ENCODE data around the gene TOP3A.
A peak's percentile ranks its signal among the peaks of the same experiment; 100 is the strongest.

Gene TOP3A

DNA sequence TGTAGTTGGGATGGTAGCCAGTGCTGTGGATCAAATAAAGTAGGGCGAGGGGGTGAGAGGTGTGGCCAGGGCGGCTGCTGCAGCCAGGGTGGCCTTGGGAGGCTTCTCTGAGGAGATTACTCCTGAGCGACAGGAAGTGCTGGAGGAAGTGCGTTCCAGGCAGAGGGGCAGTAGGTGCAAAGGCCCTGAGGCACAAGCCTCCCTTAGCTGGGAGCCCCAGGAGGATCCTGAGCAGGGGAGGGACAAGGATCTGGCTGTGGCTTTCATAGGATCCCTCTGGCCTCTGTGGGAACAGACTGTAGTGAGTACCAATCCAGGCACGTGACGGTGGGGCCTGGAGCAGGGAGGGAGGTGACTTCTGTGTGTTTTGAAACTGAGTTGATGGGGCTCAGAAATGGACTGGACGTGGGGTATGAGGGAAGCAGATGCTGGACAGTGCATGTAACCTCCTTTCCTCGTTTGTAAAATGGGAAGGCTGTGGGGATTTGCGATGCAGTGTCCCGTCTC lies 86.6 kb downstream of the TOP3A start:
- no peak for DNase-seq (ENCODE audit: low read depth in 2 of 2)
- TF ChIP-seq, protein P1, sequence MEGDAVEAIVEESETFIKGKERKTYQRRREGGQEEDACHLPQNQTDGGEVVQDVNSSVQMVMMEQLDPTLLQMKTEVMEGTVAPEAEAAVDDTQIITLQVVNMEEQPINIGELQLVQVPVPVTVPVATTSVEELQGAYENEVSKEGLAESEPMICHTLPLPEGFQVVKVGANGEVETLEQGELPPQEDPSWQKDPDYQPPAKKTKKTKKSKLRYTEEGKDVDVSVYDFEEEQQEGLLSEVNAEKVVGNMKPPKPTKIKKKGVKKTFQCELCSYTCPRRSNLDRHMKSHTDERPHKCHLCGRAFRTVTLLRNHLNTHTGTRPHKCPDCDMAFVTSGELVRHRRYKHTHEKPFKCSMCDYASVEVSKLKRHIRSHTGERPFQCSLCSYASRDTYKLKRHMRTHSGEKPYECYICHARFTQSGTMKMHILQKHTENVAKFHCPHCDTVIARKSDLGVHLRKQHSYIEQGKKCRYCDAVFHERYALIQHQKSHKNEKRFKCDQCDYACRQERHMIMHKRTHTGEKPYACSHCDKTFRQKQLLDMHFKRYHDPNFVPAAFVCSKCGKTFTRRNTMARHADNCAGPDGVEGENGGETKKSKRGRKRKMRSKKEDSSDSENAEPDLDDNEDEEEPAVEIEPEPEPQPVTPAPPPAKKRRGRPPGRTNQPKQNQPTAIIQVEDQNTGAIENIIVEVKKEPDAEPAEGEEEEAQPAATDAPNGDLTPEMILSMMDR (IDR thresholded peaks at IDR 0.05; ENCODE audit: low read depth, low read length) = no peak
- no peak overlapping the region for H3K4me3 ChIP-seq (replicated peaks in 1 of 2; ENCODE audit: low read depth in 2 of 2, low read length in 2 of 2)

DNA sequence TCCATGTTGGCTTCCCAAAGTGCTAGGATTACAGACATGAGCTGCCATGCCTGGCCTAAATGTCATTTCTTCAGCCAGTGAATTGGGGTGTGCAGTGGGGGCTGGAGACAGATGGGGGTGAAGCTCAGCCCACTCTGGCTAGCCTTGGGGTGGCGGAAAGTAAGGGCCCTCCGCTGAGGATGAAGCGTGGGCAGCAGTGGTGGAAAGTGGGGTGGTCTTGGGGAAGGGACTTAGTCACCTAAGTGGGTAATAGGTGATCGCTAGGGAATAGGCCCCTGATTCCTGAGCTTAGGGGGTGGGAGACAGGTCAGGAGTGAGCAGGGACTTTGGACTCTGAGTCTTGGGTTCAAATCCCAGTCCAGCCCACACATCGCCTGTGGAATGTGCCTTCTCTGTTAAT lies 87.2 kb downstream of the TOP3A start:
- no peak overlapping the region for H3K4me3 ChIP-seq (replicated peaks in 1 of 2; ENCODE audit: low read depth in 2 of 2, low read length in 2 of 2)
- no peak for DNase-seq (ENCODE audit: low read depth in 2 of 2)
- TF ChIP-seq, protein P1 (IDR thresholded peaks at IDR 0.05; ENCODE audit: low read depth, low read length) = no peak

DNA sequence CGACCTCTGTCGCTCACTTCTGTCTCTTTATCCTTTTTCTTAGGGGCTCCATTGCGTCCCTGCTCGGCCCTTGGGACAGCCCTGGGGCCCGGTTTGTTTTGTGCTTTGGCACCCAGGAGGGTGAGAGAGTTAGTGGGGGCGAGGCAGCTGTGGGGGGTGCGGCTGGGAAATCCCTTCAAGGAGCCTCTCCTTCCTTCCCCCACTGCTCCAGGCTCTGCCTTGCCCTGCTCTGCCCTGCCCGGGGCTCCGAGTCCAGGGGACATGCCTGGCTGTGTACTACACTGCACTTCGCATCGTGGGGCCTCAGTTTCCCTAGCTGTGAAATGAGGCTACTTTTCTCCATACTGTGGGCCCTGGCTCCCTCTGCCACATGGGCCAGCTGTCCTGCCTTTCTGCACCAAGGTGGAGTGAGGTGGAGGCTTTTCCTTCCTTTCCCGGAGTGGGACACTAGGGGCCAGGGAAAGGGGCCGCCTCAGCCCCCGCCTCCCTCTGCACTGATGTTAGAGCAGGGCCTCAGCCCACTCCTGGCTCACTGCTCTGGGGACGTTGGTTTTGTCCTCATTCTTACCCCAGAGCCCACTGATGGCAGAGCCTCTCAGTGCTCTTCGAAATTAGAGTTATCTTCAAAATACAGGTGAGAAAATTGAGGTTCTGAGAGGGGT lies 88.4 kb downstream of the TOP3A start:
- DNase-seq (ENCODE audit: low read depth in 2 of 2) = peak in 1 of 2 donors; percentile 22
- H3K4me3 ChIP-seq (replicated peaks in 1 of 2; ENCODE audit: low read depth in 2 of 2, low read length in 2 of 2) = peak overlapping the region; percentile 84 to 89
- TF ChIP-seq, protein P1 (IDR thresholded peaks at IDR 0.05; ENCODE audit: low read depth, low read length) = no peak

DNA sequence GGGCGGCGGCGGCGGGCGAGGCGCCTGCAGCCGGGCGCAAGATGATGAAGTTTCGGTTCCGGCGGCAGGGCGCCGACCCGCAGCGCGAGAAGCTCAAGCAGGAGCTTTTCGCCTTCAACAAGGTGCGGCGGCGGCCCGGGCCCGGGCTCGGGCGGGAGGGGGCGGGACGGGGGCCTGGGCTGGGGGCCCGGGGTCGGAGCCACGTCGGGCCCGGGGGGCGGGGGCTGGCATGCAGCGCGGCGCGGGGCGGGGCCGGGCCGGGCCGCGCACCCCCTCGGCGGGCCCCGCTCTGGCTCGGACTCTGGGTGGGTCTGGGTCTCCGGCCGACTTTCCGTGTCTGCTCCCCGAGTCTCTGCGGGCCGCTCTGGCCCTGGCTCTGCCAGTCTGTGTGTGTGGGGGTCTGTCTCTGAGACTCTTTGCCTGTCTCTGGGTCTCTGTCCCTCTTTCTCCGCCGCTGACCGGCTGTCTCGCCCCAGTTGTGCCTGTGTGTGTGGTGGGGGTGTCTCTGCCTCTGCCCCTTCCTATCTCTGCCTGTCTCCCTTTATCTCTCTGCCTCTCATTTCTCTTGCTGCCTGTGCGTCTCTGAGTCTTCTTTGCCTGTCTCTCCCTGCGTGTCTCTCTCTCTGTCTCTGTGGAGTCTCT lies 89.0 kb downstream of the TOP3A start:
- H3K4me3 ChIP-seq (replicated peaks in 1 of 2; ENCODE audit: low read depth in 2 of 2, low read length in 2 of 2) = peak overlapping the region; percentile 84 to 89
- TF ChIP-seq, protein P1 (IDR thresholded peaks at IDR 0.05; ENCODE audit: low read depth, low read length) = no peak
- peak in 1 of 2 donors; percentile 15 for DNase-seq (ENCODE audit: low read depth in 2 of 2)

DNA sequence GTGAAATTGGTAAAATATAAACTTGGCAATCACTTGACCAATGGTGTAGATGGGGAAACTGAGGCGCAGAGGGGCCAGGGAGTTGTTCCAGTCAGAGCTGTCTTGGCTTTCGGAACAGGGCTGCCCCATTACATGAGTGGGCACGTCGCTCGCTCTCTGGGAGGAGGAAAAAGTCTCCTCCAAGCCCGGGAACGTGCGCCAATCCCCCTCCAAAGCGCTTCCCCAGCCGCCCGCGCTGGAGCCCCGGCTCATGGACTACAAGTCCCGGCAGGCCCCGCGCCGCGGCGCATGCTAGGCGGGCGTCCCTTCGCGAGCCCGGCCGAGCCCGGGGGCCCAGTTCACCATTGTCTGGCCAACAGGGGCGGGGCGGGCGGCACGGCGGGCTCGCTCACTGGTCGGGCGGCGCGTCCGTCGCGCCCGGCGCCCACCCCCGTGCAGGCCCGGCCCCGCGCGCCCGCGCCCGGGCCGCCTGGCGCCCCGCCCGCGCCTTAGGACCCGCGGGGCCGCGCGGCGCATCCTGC lies 89.6 kb downstream of the TOP3A start, which contains the start of gene LLGL1:
LLGL1 (plus strand) TSS at position 515 of the 521 bp plus-strand sequence. CDS start 48 bp downstream, outside the sequence.
- peak within 1 kb of the TSS; percentile 84 to 89 for H3K4me3 ChIP-seq (replicated peaks in 1 of 2; ENCODE audit: low read depth in 2 of 2, low read length in 2 of 2)
- TF ChIP-seq, protein P1 (IDR thresholded peaks at IDR 0.05; ENCODE audit: low read depth, low read length) = no peak
- DNase-seq (ENCODE audit: low read depth in 2 of 2) = peak; percentile 95 to 98

DNA sequence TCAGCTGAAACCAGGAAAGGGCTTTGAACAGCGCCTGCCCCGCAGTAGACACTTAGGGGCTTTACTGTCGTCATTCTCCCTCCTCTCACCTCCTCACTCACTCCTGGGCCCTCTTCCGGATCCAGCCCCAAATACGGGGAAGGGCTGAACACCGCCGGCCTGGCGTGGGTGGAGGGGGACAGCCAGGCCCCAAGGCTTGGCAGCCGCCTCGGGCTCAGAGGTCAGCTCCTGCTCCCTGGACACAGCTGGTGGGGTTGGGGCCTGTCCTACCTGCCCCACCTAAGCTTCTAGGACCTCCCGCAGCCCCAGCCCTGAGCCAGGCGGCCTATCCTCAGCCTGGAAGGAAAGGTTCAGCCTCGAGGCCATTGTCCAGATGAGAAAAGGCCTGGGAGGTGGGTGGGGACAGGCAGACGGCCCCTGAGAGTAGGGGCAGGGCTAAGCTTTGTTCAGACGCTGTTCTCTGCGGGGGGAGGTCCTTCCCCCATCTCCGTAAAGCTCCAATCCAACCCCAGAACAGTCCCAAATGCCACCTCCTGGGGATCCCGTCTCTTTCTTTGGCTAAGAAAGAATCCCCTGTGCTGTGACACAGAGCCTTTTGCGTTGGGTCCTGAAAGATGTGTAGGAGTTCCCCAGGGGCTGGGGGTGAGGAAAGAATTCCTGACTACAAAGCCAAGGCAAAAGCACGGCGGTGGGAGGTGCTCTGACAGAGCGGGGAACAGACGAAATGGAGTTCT lies 90.2 kb downstream of the TOP3A start:
- H3K4me3 ChIP-seq (replicated peaks in 1 of 2; ENCODE audit: low read depth in 2 of 2, low read length in 2 of 2) = peak overlapping the region in 1 of 2 donors; percentile 42
- DNase-seq (ENCODE audit: low read depth in 2 of 2) = peak; percentile 51 to 74
- TF ChIP-seq, protein P1 (IDR thresholded peaks at IDR 0.05; ENCODE audit: low read depth, low read length) = no peak

Data from cardiac fibroblast (primary cell).